ENCODE results near the gene ULBP1. TPM values are rescaled to one million over a fixed set of nuclear protein-coding genes. Genes with fewer than 3 reads are reported as not detected.
"Not testable (repeated sequence)": the region's sequence is repeated elsewhere in the genome, so short reads cannot be mapped to it uniquely, and the experiment has no call there.

ULBP1 gene
- total RNA-seq, 4 donors from 2014 or later, result 0.07 to 0.27 TPM; not detected in 2

DNA sequence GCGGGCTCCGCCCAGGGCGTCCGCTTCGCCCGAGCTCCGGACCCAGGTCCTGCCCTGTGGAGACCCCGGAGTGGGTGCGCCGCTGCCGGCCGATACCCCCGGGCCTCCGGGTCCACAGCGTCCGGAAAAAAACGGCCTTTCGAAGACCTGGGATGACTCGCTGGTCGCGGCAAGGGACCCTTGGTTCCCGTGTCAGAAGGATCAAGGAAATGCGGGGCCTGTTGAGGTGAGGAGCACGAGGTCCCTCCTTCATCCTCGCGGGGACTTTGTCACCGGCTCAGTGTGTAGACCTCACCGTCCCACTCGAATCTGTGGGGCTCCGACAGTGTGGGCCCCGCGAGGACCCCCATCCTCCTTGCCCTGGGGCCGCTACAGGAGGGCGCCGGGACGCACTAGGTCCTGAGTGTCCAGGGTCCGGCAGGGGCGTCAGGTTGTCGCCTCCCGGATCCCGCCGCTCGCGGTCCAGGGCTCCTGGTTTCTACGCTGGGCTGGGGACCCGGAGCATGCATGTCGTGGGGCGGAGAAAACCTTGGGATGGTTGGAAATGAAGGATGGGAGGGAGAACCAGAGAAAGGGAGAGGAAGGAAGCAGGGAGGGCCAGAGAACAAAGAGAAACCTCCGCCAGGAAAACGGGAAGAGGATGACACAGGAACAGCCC lies 51.0 kb downstream of the ULBP1 start:
- H3K36me3 ChIP-seq, H3K9me3 ChIP-seq, H3K27ac ChIP-seq, H3K4me3 ChIP-seq, H3K4me1 ChIP-seq, ATAC-seq: not testable (repeated sequence)
- WGBS, 2 donors (ENCODE audit: low coverage in 1 of 2), result no CpG with 5 or more reads among the region's 50 CpGs
- peaks cover 89% of the 10 kb centered on the region for H3K27me3 ChIP-seq

DNA sequence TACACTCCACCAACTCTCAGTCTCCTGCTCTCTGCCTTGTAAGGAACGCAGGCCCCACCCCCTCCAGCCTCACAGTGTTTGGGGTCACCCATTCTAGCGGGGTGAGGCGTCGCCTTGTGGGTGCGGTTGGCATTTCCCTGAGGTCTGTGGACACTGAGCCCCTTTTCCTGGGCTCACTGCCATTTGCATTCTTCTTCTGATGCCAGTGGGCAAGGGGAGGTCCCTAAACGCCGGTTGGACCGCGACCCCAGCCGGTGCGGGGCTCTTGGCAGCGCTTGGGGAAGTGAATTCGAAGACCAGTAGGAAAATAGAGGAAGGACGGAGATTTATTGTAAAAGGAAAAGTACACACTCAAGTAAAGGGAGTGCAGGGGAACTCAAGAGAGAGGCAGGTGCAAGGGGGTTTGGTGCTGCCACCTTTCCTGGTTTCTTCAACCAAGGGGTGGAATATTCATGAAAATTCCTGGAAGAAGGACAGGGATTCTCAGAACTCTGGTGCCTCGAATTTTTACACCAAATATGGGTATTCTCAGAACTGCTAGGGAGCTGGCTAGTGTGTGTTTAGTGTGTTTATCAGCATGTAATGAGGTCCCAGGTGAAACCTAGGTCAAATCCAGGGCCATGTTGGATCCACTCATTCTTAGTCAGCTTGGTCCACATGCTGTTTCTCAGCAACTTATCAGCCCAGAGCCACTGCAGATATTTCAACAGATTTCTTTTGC lies 51.7 kb downstream of the ULBP1 start:
- not testable (repeated sequence) for H3K27ac ChIP-seq, H3K4me3 ChIP-seq, H3K36me3 ChIP-seq, ATAC-seq, H3K4me1 ChIP-seq, H3K9me3 ChIP-seq
- peaks cover 82% of the 10 kb centered on the region for H3K27me3 ChIP-seq
- WGBS, 2 donors (ENCODE audit: low coverage in 1 of 2), result 4 to 10% methylated on average over 2 of the region's 15 CpGs

DNA sequence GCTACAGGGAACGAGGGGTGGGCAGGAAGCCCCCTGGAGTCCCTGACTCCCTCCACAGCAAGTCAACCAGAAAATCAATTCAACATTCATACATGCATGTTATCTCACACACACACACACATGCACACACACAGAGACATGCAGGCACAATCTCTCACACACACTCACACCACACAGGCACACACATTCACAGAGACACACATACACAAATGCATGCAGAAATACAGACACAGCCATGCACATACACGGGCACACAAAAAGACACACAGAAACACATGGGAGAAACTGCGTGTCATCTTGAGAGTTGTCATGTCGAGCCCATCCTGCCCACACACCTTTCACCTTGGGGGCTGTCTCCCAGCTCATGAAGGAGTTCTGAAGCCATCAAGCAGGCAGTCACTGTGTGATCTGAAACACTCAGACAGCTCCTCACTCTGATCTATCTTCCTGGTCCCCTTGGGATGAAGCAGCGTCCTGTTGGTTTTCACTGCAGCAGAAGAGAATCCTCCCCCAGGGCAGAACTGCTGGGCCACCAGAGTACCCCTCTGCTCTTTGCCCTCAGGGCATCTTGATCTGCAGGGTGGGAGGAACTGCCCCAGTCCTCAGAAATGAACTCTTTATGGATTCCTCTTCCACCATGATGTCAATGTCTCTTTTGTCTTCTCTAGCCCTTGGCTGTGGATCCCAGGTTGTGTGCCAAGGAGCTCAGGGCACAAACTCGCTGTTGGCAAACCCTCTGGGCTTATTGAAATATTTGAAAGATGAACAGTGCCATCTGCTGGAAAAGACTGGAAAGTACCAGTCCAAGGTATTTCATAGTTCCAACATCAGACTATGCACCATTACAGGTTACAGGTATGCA lies 52.8 kb downstream of the ULBP1 start:
- no peak overlapping the region for H3K27ac ChIP-seq
- no peak overlapping the region for H3K4me3 ChIP-seq
- peaks cover 73% of the 10 kb centered on the region for H3K27me3 ChIP-seq
- no peaks in the 10 kb centered on the region for H3K36me3 ChIP-seq
- no peaks in the 10 kb centered on the region for H3K9me3 ChIP-seq
- peaks cover 0 to 8% (median 0%) of the 10 kb centered on the region in 3 donors for H3K4me1 ChIP-seq
- TF ChIP-seq, protein P1, sequence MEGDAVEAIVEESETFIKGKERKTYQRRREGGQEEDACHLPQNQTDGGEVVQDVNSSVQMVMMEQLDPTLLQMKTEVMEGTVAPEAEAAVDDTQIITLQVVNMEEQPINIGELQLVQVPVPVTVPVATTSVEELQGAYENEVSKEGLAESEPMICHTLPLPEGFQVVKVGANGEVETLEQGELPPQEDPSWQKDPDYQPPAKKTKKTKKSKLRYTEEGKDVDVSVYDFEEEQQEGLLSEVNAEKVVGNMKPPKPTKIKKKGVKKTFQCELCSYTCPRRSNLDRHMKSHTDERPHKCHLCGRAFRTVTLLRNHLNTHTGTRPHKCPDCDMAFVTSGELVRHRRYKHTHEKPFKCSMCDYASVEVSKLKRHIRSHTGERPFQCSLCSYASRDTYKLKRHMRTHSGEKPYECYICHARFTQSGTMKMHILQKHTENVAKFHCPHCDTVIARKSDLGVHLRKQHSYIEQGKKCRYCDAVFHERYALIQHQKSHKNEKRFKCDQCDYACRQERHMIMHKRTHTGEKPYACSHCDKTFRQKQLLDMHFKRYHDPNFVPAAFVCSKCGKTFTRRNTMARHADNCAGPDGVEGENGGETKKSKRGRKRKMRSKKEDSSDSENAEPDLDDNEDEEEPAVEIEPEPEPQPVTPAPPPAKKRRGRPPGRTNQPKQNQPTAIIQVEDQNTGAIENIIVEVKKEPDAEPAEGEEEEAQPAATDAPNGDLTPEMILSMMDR (IDR thresholded peaks at IDR 0.05), result peak; percentile 49 to 80 (median 78)
- no peak for TF ChIP-seq EP300 (IDR thresholded peaks at IDR 0.05)
- ATAC-seq, result peak; percentile 65
- 28 to 40% methylated on average over 4 to 6 of the region's 6 CpGs for WGBS, 2 donors (ENCODE audit: low coverage in 1 of 2)

DNA sequence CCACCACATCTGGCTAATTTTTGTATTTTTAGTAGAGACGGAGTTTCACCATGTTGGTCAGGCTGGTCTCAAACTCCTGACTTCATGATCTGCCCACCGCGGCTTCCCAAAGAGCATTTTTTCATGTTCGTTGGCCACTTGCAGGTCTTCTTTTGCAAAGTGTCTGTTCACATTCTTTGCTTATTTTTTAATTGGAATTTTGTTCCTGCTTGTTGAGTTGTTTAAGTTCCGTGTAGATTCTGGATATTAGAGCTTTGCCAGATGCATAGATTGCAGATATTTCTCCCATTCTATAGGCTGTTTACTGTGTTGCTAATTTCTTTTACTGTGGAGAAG lies 53.4 kb downstream of the ULBP1 start:
- H3K27ac ChIP-seq, ATAC-seq, H3K36me3 ChIP-seq, H3K4me1 ChIP-seq, H3K9me3 ChIP-seq, H3K4me3 ChIP-seq: not testable (repeated sequence)
- 2 to 5% methylated on average over 5 of the region's 5 CpGs for WGBS, 2 donors (ENCODE audit: low coverage in 1 of 2)
- H3K27me3 ChIP-seq, result peaks cover 67% of the 10 kb centered on the region
- TF ChIP-seq, protein P1 (IDR thresholded peaks at IDR 0.05), result peak in 1 of 4 experiments; percentile 6

DNA sequence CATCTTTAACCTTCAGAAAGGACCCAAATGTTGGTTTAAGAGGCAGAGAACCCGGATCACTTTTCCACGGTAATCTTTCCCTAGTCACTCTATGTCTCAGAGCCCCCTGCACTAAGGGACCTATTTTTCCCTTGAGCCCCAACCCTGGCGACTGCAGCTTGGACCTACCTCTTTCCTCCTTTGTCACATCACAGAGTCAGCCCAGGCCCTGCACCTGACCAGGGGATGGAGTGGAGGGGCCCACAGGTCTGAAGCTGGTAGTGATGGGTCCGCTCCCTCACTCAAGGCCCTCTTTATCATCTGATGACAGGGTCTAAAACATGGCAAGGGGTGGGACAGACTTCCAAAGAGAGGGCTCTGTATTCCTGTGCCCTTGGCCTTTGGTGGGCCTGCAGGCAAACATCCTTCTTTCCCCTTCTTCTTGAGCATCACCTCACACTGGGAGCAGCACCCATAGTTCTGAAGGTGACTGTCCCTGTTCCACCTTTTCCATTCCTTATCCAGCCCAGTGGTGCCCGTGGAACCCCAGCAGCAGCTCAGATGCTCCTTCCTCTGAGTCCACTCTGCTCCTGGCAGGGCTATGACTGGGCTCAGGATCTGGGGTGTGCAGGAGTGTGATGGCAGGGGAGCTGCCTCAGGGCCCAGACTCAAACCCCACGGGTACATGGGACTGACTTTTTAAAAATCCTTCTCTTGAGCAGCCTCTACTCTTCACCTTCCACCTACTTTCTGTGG lies 55.3 kb downstream of the ULBP1 start:
- Histone ChIP-seq H3K4me3 (no peak overlapping the region), H3K27me3 (peaks cover 55% of the 10 kb centered on the region), H3K36me3 (no peaks in the 10 kb centered on the region), H3K27ac (no peak overlapping the region), H3K4me1 (peaks cover 0 to 8% (median 0%) of the 10 kb centered on the region in 3 donors), H3K9me3 (no peaks in the 10 kb centered on the region)
- no peak for ATAC-seq
- 70% methylated on average over 3 of the region's 6 CpGs; no CpG with 5 or more reads in 1 of the 2 donors for WGBS, 2 donors (ENCODE audit: low coverage in 1 of 2)
- TF ChIP-seq POLR2AphosphoS5 (IDR thresholded peaks at IDR 0.05) (no peak), POLR2A (IDR thresholded peaks at IDR 0.05) (no peak), EP300 (IDR thresholded peaks at IDR 0.05) (no peak)
- TF ChIP-seq, protein P1 (IDR thresholded peaks at IDR 0.05), result no peak

DNA sequence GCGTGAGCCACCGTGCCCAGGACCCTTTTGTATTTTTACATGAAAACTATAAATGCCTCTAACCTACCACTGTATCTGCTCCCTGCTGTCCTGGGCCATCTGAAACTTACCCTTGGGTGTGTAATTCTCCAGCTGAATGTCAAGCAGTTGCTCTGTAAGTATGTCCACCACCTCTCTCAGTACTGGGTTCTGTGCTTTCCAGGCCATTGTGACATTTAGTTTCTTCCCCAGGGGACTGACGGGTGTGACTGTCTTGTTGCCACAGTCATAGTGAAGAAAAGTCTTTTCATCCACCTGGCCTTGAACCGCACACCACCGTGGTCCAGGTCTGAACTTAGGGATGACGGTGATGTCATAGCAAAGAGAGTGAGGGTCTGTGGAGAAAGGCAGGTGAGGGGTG lies 58.1 kb downstream of the ULBP1 start:
- ATAC-seq, H3K27ac ChIP-seq, H3K4me3 ChIP-seq, H3K9me3 ChIP-seq, H3K36me3 ChIP-seq: not testable (repeated sequence)
- Histone ChIP-seq H3K27me3 (peaks cover 57% of the 10 kb centered on the region), H3K4me1 (peaks cover 0 to 16% (median 11%) of the 10 kb centered on the region in 3 donors)
- whole genome bisulfite sequencing, 2 donors (ENCODE audit: low coverage in 1 of 2), result no CpG with 5 or more reads among the region's 6 CpGs

Data from gastroesophageal sphincter (tissue), 4 donors.